Glomerular visceral epithelial cell (primary cell): Measurements from ENCODE around the gene TMPRSS9.

ENCODE experiments used
- DNase-seq: peaks from one replicate; pipeline ENCODE4 v3.0.0-alpha.2; 2016; ENCODE audit errors: extremely low spot score

The TMPRSS9 gene

GRCh38 chr19:2359992-2360685, at the start of gene TMPRSS9:
TMPRSS9 (plus strand) TSS chr19:2360265; CDS start chr19:2389786, 29,521 bp downstream.
- no peak for DNase-seq

- DNase-seq = no peak
Observed at GRCh38 chr19:2311093-2311492, 49.0 kb upstream of the TMPRSS9 start.

- no peak for DNase-seq
Observed at GRCh38 chr19:2312820-2313501, 47.1 kb upstream of the TMPRSS9 start.

- DNase-seq = no peak
Observed at GRCh38 chr19:2315121-2315817, 44.8 kb upstream of the TMPRSS9 start.

- peak; percentile 63 for DNase-seq
Observed at GRCh38 chr19:2315818-2316353, 44.2 kb upstream of the TMPRSS9 start.

GRCh38 chr19:2317300-2317699, 42.8 kb upstream of the TMPRSS9 start:
- DNase-seq = no peak

GRCh38 chr19:2317756-2318155, 42.3 kb upstream of the TMPRSS9 start:
- no peak for DNase-seq

- no peak for DNase-seq
Observed at GRCh38 chr19:2318923-2319322, 41.1 kb upstream of the TMPRSS9 start.

GRCh38 chr19:2319551-2319950, 40.5 kb upstream of the TMPRSS9 start:
- no peak for DNase-seq

GRCh38 chr19:2320049-2320448, 40.0 kb upstream of the TMPRSS9 start:
- no peak for DNase-seq

- DNase-seq = no peak
Observed at GRCh38 chr19:2320939-2321338, 39.1 kb upstream of the TMPRSS9 start.

GRCh38 chr19:2321565-2322283, 38.3 kb upstream of the TMPRSS9 start:
- no peak for DNase-seq

GRCh38 chr19:2323707-2324106, 36.4 kb upstream of the TMPRSS9 start:
- DNase-seq = peak; percentile 60

GRCh38 chr19:2324220-2324948, 35.7 kb upstream of the TMPRSS9 start:
- peak; percentile 87 for DNase-seq

- no peak for DNase-seq
Observed at GRCh38 chr19:2325281-2326046, 34.6 kb upstream of the TMPRSS9 start.

GRCh38 chr19:2326699-2327360, 33.2 kb upstream of the TMPRSS9 start:
- no peak for DNase-seq

GRCh38 chr19:2327773-2328400, 32.2 kb upstream of the TMPRSS9 start:
- peak; percentile 62 for DNase-seq

- DNase-seq = peak; percentile 90
Observed at GRCh38 chr19:2328401-2329148, 31.5 kb upstream of the TMPRSS9 start, which contains the start of the genes LSM7 and SPPL2B. LSM7 (minus strand) TSS chr19:2328586; CDS start chr19:2328566, 20 bp downstream. SPPL2B (plus strand) TSS chr19:2328684; CDS start chr19:2328710, 26 bp downstream.

- no peak for DNase-seq
Observed at GRCh38 chr19:2329149-2329478, 31.0 kb upstream of the TMPRSS9 start.
